H1 (cell line): Measurements from ENCODE around the gene DAZL. TPM values are rescaled to one million over a fixed set of nuclear protein-coding genes. Genes with fewer than 3 reads are reported as not detected.

Experiments
- CTCF ChIA-PET: fragments of 300-600 bp; sonication (Branson Sonifier 250); formaldehyde crosslinking; loops from one replicate; lab custom pipeline; 2021; ENCODE audit not compliant: partially characterized antibody; lab: Charles Lee
- POLR2A ChIA-PET: fragments of 300-600 bp; sonication (Branson Sonifier 250); formaldehyde crosslinking; loops from one replicate; lab custom pipeline; 2021; ENCODE audit warnings: inconsistent platforms; ENCODE audit not compliant: partially characterized antibody; lab: Charles Lee
- DNase-seq, 2 experiments: peaks; one replicate each; pipeline versions ENCODE4 v3.0.0 to v3.0.0-alpha.2; 2010 to 2022; ENCODE audit warnings: low spot score in 2 of 2, low read depth in 1 of 2, mixed read lengths in 1 of 2
- FAIRE-seq: peaks from 2 replicates; lab custom pipeline; 2011; peaks lifted over from hg19 to GRCh38; lab: Jason Lieb, UNC
- H2AFZ ChIP-seq: 2 replicates; pipeline ENCODE4 v1.8.1; 2012; ENCODE audit warnings: low read length, inconsistent platforms
- H2AK5ac ChIP-seq: 2 replicates; pipeline ENCODE4 v1.6.1; 2013; ENCODE audit warnings: low read depth, low read length
- H2BK120ac ChIP-seq: replicated peaks from 2 replicates; pipeline ENCODE3; 2013; ENCODE audit warnings: low read depth, low read length, inconsistent platforms
- H2BK12ac ChIP-seq: 2 replicates; pipeline ENCODE4 v1.6.1; 2013; ENCODE audit warnings: low read depth, low read length
- H2BK15ac ChIP-seq: 2 replicates; pipeline ENCODE4 v1.6.1; 2013; ENCODE audit warnings: low read length
- H2BK20ac ChIP-seq: 2 replicates; pipeline ENCODE4 v1.6.1; 2013; ENCODE audit warnings: low read length
- H2BK5ac ChIP-seq: 2 replicates; pipeline ENCODE4 v1.6.1; 2013; ENCODE audit warnings: low read depth, low read length
- H3K14ac ChIP-seq: 2 replicates; pipeline ENCODE4 v1.6.1; 2013; ENCODE audit warnings: inconsistent platforms; ENCODE audit not compliant: insufficient read length
- H3K18ac ChIP-seq: 2 replicates; pipeline ENCODE4 v1.6.1; 2013; ENCODE audit warnings: low read length; ENCODE audit errors: extremely low read depth
- H3K23ac ChIP-seq: 2 replicates; pipeline ENCODE4 v1.6.1; 2013; ENCODE audit warnings: inconsistent platforms; ENCODE audit not compliant: insufficient read length
- H3K23me2 ChIP-seq: 2 replicates; pipeline ENCODE4 v1.6.1; 2013; ENCODE audit warnings: low read depth, low read length
- H3K27ac ChIP-seq: 2 replicates; pipeline ENCODE4 v1.6.1; 2011; ENCODE audit warnings: low read depth, low read length, inconsistent platforms
- H3K27me3 ChIP-seq, 4 experiments: replicated peaks in 1 of 4; 1 replicate in 1 of 4; 2 replicates in 3 of 4; pipeline versions ENCODE4 v1.6.1 to v1.8.1; 2011 to 2013; ENCODE audit warnings: low read length in 3 of 4, mild to moderate bottlenecking in 3 of 4, inconsistent platforms in 2 of 4, mixed read lengths in 2 of 4, moderate library complexity in 1 of 4; ENCODE audit not compliant: control insufficient read depth in 3 of 4, insufficient read depth in 3 of 4; ENCODE audit errors: extremely low read depth in 1 of 4
- H3K36me3 ChIP-seq, 4 experiments: 2 replicates each; pipeline versions ENCODE4 v1.6.1 to v1.8.1; 2011 to 2013; ENCODE audit warnings: mild to moderate bottlenecking in 4 of 4, low read length in 3 of 4, moderate library complexity in 2 of 4, control low read depth in 1 of 4, inconsistent platforms in 1 of 4; ENCODE audit not compliant: insufficient read depth in 4 of 4, control insufficient read depth in 2 of 4
- H3K4ac ChIP-seq: replicated peaks from 2 replicates; pipeline ENCODE3; 2013; ENCODE audit warnings: low read length, low read depth, mixed read lengths, inconsistent platforms; ENCODE audit not compliant: insufficient read length
- H3K4me1 ChIP-seq, 4 experiments: replicated peaks in 1 of 4; 1 replicate in 1 of 4; 2 replicates in 3 of 4; pipeline versions ENCODE4 v1.6.1 to v1.8.1; 2011 to 2013; ENCODE audit warnings: low read length in 3 of 4, inconsistent platforms in 2 of 4, mixed read lengths in 1 of 4; ENCODE audit not compliant: insufficient read depth in 4 of 4, control insufficient read depth in 3 of 4
- H3K4me2 ChIP-seq, 2 experiments: 2 replicates each; pipeline versions ENCODE4 v1.6.1 to v1.8.1; 2011 to 2013; ENCODE audit warnings: low read depth in 2 of 2, low read length in 2 of 2, control low read depth in 1 of 2, inconsistent platforms in 1 of 2, mild to moderate bottlenecking in 1 of 2; ENCODE audit not compliant: insufficient read depth in 1 of 2
- H3K4me3 ChIP-seq, 4 experiments: fragments of 200-600, 300-600 bp in 1 of 4; sonication (generic), shearing (Covaris generic), sonication (Bioruptor Twin) in 1 of 4; 2 replicates each; pipeline versions ENCODE4 v1.5.1 to v1.8.1; 2011 to 2016; ENCODE audit warnings: low read length in 4 of 4, low read depth in 3 of 4, control low read depth in 2 of 4, inconsistent platforms in 2 of 4, mild to moderate bottlenecking in 2 of 4, mixed read lengths in 1 of 4, moderate library complexity in 1 of 4; ENCODE audit not compliant: insufficient read depth in 2 of 4; ENCODE audit errors: extremely low read depth in 1 of 4
- H3K56ac ChIP-seq: replicated peaks from 2 replicates; pipeline ENCODE3; 2013; ENCODE audit warnings: low read depth, mild to moderate bottlenecking, mixed read lengths, low read length, inconsistent platforms; ENCODE audit not compliant: insufficient read length
- H3K79me1 ChIP-seq: 2 replicates; pipeline ENCODE4 v1.6.1; 2013; ENCODE audit warnings: low read depth, low read length, control low read depth
- H3K79me2 ChIP-seq, 2 experiments: 2 replicates each; pipeline versions ENCODE4 v1.6.1 to v1.8.1; 2012 to 2013; ENCODE audit warnings: low read length in 2 of 2, mild to moderate bottlenecking in 2 of 2, inconsistent platforms in 1 of 2; ENCODE audit not compliant: insufficient read depth in 2 of 2, control insufficient read depth in 1 of 2
- H3K9ac ChIP-seq, 4 experiments: replicated peaks in 1 of 4; 1 replicate in 1 of 4; 2 replicates in 3 of 4; pipeline versions ENCODE4 v1.6.1 to v1.8.1; 2011 to 2013; ENCODE audit warnings: low read depth in 3 of 4, low read length in 3 of 4, control low read depth in 2 of 4, mild to moderate bottlenecking in 2 of 4, moderate library complexity in 2 of 4, inconsistent platforms in 1 of 4; ENCODE audit errors: extremely low read depth in 1 of 4
- H3K9me3 ChIP-seq, 2 experiments: 2 replicates each; pipeline versions ENCODE4 v1.6.1 to v1.8.1; 2012 to 2013; ENCODE audit warnings: mild to moderate bottlenecking in 2 of 2, moderate library complexity in 2 of 2, control low read depth in 1 of 2, inconsistent platforms in 1 of 2, low read depth in 1 of 2, low read length in 1 of 2, mixed read lengths in 1 of 2; ENCODE audit not compliant: insufficient read depth in 2 of 2
- H4K20me1 ChIP-seq, 2 experiments: replicated peaks in 1 of 2; 2 replicates each; pipeline versions ENCODE3 to v1.8.1; 2011 to 2013; ENCODE audit warnings: inconsistent platforms in 2 of 2, low read length in 2 of 2, mild to moderate bottlenecking in 1 of 2; ENCODE audit not compliant: insufficient read depth in 2 of 2, control insufficient read depth in 1 of 2
- H4K5ac ChIP-seq: 2 replicates; pipeline ENCODE4 v1.6.1; 2013; ENCODE audit warnings: low read length, low read depth, mixed read lengths, inconsistent platforms; ENCODE audit not compliant: insufficient read length
- H4K8ac ChIP-seq: 2 replicates; pipeline ENCODE4 v1.8.0; 2013; ENCODE audit warnings: mild to moderate bottlenecking, moderate library complexity, low read length, inconsistent platforms; ENCODE audit not compliant: insufficient read depth; ENCODE audit errors: extremely low read depth
- H4K91ac ChIP-seq: replicated peaks from 2 replicates; pipeline ENCODE3; 2013; ENCODE audit warnings: low read length, mixed read lengths, inconsistent platforms; ENCODE audit not compliant: insufficient read length
- ASH2L ChIP-seq: fragments of 200-600, 300-600 bp; sonication (generic); IDR thresholded peaks from one replicate; pipeline ENCODE4 v1.7.1; 2017; ENCODE audit warnings: low read length
- EZH2 ChIP-seq: fragments of 200-600 bp; sonication (generic); IDR thresholded peaks from 2 replicates; pipeline ENCODE4 v1.7.1; 2012; ENCODE audit warnings: low read depth, mild to moderate bottlenecking, moderate library complexity, low read length, inconsistent platforms; ENCODE audit not compliant: severe bottlenecking
- NANOG ChIP-seq: IDR thresholded peaks from 2 replicates; pipeline ENCODE4 v1.6.1; 2011; ENCODE audit warnings: low read length, low read depth, mild to moderate bottlenecking, inconsistent platforms; ENCODE audit not compliant: insufficient read depth, poor library complexity, severe bottlenecking
- PHF8 ChIP-seq: fragments of 200-600 bp; sonication (generic); conservative IDR thresholded peaks from 2 replicates; pipeline ENCODE4 v1.7.1; 2012; ENCODE audit warnings: low read depth, mild to moderate bottlenecking, inconsistent platforms, low read length, moderate library complexity
- RAD21 ChIP-seq, 2 experiments: IDR thresholded peaks in 1 of 2; conservative IDR thresholded peaks in 1 of 2; 2 replicates each; pipeline ENCODE4 v1.6.1; 2011; ENCODE audit warnings: low read depth in 2 of 2, low read length in 2 of 2, improper control_type of control experiment in 1 of 2, inconsistent platforms in 1 of 2, mild to moderate bottlenecking in 1 of 2, moderate library complexity in 1 of 2
- RFX5 ChIP-seq: IDR thresholded peaks from 2 replicates; pipeline ENCODE4 v1.6.1; 2011; ENCODE audit warnings: low read depth, low read length, improper control_type of control experiment, borderline replicate concordance
- RXRA ChIP-seq: IDR thresholded peaks from 2 replicates; pipeline ENCODE4 v1.6.1; 2011; ENCODE audit warnings: low read depth, mild to moderate bottlenecking, low read length, moderate library complexity; ENCODE audit not compliant: insufficient read depth
- SAP30 ChIP-seq: fragments of 300-600 bp; sonication (generic); IDR thresholded peaks from 2 replicates; pipeline ENCODE4 v1.7.1; 2012; ENCODE audit warnings: low read length, moderate library complexity, mild to moderate bottlenecking, inconsistent platforms; ENCODE audit not compliant: insufficient read depth, insufficient replicate concordance
- TBP ChIP-seq: IDR thresholded peaks from 2 replicates; pipeline ENCODE4 v1.6.1; 2011; ENCODE audit warnings: low read depth, low read length, improper control_type of control experiment
- YY1 ChIP-seq: IDR thresholded peaks from 2 replicates; pipeline ENCODE4 v1.6.1; 2011; ENCODE audit warnings: low read depth, mild to moderate bottlenecking, low read length
- ZNF274 ChIP-seq: IDR thresholded peaks from 2 replicates; pipeline ENCODE4 v1.7.0; 2012; ENCODE audit warnings: low read length, borderline replicate concordance; ENCODE audit errors: extremely low read depth
- WGBS, 2 experiments: shearing (Covaris generic) in 1 of 2; methylation state at CpG; one replicate each; pipeline versions ENCODE4 v1.1.6 to v1.1.7; 2013 to 2015; ENCODE audit warnings: low lambda C conversion rate in 2 of 2, mixed read lengths in 2 of 2, inconsistent platforms in 1 of 2, low coverage in 1 of 2, missing lambda C conversion rate in 1 of 2; ENCODE audit not compliant: insufficient replicate concordance in 2 of 2, insufficient coverage in 1 of 2, insufficient read length in 1 of 2; ENCODE audit errors: extremely low coverage in 1 of 2, missing lambda C conversion rate in 1 of 2; 5-methylcytosine and 5-hydroxymethylcytosine counted together
- polyA plus RNA-seq, 7 experiments: library from polyadenylated mRNA; depleted of rRNA in 3 of 7; stranded (reverse) in 5 of 7; unstranded in 2 of 7; fragments of >200 nt in 5 of 7; fragments of 200-250 nt in 2 of 7; gene quantifications; 1 replicate in 5 of 7; 2 replicates in 1 of 7; 4 replicates in 1 of 7; pipeline versions ENCODE4 v1.2.1 to v1.2.3, GENCODE V29; 2011 to 2013; ENCODE audit warnings: missing spikeins in 2 of 7, mixed read lengths in 2 of 7
- total RNA-seq: library from RNA; stranded (reverse); fragmentation: NEBNext Ultra II Directional; extraction: Animal tissue kit (Norgen Biotek cat#: 25700); gene quantifications from 2 replicates; pipeline ENCODE4 v1.2.1, GENCODE V29; 2021
- TF ChIP-seq, protein P1 (sequence below): IDR thresholded peaks from 2 replicates; pipeline ENCODE4 v1.6.1; 2011; ENCODE audit warnings: low read length, improper control_type of control experiment

The DAZL gene
- total and polyA plus RNA-seq, 2 of the 8 experiments (the other 6 are each of a cell fraction or from before 2014, with no cell fraction given) = 3.4 to 5.9 TPM

DNA sequence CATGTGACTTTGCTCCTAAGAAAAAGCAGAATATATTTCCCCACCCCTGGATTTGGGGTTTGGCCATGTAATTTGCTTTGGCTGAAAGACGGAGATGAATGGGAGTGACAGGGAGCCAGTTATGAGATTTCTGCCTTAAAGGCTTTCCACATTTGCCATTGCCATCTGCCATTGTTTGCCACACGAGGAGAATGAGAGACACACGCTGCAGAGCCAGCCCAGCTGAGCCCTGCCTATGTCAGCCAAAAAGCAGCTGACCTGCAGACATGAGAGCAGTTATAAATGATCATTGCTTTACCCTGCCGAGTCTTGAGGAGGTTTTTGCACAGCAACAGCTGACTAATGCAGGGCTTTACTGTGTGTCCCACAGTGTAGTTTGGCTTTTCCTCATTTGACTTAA is 51.1 kb downstream of the DAZL start:
- Histone ChIP-seq H2BK20ac (no peak overlapping the region), H3K14ac (no peak overlapping the region), H3K18ac (no peak overlapping the region), H2BK120ac (no peak overlapping the region), H4K5ac (no peak overlapping the region), H3K56ac (no peak overlapping the region), H3K4me3 (no peak overlapping the region), H2AK5ac (no peak overlapping the region), H4K8ac (no peak overlapping the region), H3K27ac (no peak overlapping the region; the same call in 1 of the 2 replicates), H3K4me2 (no peak overlapping the region), H3K23me2 (no peaks in the 10 kb centered on the region), H3K36me3 (peaks cover 0 to 2% (median under 1%) of the 10 kb centered on the region in 4 experiments; a peak in 2 of 8 replicates), H3K27me3 (no peaks in the 10 kb centered on the region), H3K23ac (no peak overlapping the region), H3K79me2 (no peaks in the 10 kb centered on the region), H3K4ac (no peak overlapping the region), H3K4me1 (peaks cover 0 to 4% (median 2%) of the 10 kb centered on the region in 4 experiments; a peak in 4 of 7 replicates), H4K20me1 (no peaks in the 10 kb centered on the region), H3K9me3 (no peaks in the 10 kb centered on the region), H3K79me1 (no peaks in the 10 kb centered on the region), H2BK5ac (no peak overlapping the region), H3K9ac (no peak overlapping the region), H2BK12ac (no peak overlapping the region), H2AFZ (no peak overlapping the region), H2BK15ac (no peak overlapping the region), H4K91ac (no peak overlapping the region)
- POLR2A ChIA-PET = interaction anchor here (1.7 kb wide), 1 partner anchor 289 kb away, joined by 4 read pairs; the partner anchor contains the start of gene OXNAD1
- CTCF ChIA-PET = interaction anchor here (0.6 to 2.0 kb wide), 5 partner anchors 133 to 374 kb away, joined by 3 to 7 read pairs (median 5); no protein-coding TSS in a partner anchor
- FAIRE-seq (no peak), DNase-seq (no peak)
- WGBS, 2 experiments = 96% methylated on average over 4 of the region's 4 CpGs; no CpG with 5 or more reads in 1 of the 2 experiments
- TF ChIP-seq YY1 (no peak), SAP30 (no peak), RFX5 (no peak), RXRA (no peak), TBP (no peak), ZNF274 (no peak), EZH2 (no peak), ASH2L (no peak), PHF8 (no peak), RAD21 (IDR thresholded peaks at IDR 0.05 in 1 of 2, conservative IDR thresholded peaks at IDR 0.05 in 1 of 2; ENCODE audit: low read depth in 2 of 2, low read length in 2 of 2) (no peak), NANOG (no peak)
- TF ChIP-seq, protein P1, sequence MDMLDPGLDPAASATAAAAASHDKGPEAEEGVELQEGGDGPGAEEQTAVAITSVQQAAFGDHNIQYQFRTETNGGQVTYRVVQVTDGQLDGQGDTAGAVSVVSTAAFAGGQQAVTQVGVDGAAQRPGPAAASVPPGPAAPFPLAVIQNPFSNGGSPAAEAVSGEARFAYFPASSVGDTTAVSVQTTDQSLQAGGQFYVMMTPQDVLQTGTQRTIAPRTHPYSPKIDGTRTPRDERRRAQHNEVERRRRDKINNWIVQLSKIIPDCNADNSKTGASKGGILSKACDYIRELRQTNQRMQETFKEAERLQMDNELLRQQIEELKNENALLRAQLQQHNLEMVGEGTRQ = no peak
